LoVo (cell line): Measurements from ENCODE around the gene MIPOL1.

ENCODE experiments used
- DNase-seq: peaks from one replicate; pipeline ENCODE4 v3.0.0-alpha.2; 2016; ENCODE audit warnings: low spot score

Gene MIPOL1

GRCh38 chr14:37597914-37598746 lies 400.4 kb downstream of the MIPOL1 start:
- DNase-seq = no peak

- DNase-seq = no peak
Measured at GRCh38 chr14:37598747-37599506, 401.2 kb downstream of the MIPOL1 start.

- DNase-seq = peak; percentile 3
Measured at GRCh38 chr14:37599507-37600368, 402.0 kb downstream of the MIPOL1 start.

GRCh38 chr14:37600880-37601741 lies 403.4 kb downstream of the MIPOL1 start:
- DNase-seq = no peak

- no peak for DNase-seq
Measured at GRCh38 chr14:37601865-37602264, 404.1 kb downstream of the MIPOL1 start.
